Ovary (tissue), 3 donors: ENCODE data around the gene NRXN3.

Experiments
- EP300 ChIP-seq: sonication (generic); formaldehyde crosslinking; IDR thresholded peaks from one replicate; pipeline ENCODE4 v1.6.1; 2017; ENCODE audit warnings: antibody characterized with exemption
- POLR2A ChIP-seq: fragments of 450-650 bp; IDR thresholded peaks from one replicate; pipeline ENCODE4 v1.6.1; 2017; ENCODE audit warnings: antibody characterized with exemption, mild to moderate bottlenecking, moderate library complexity
- TF ChIP-seq, protein P1 (sequence below), 3 donors: fragments of 450-650 bp in 2 of 3; fragments of 200-600 bp in 1 of 3; IDR thresholded peaks; one replicate each; pipeline versions ENCODE4 v1.5.1 to v1.8.0; 2016 to 2022; ENCODE audit warnings: antibody characterized with exemption in 3 of 3, mild to moderate bottlenecking in 1 of 3
- donor health status: DM: no; HTN: no; CAD: no.

DNA sequence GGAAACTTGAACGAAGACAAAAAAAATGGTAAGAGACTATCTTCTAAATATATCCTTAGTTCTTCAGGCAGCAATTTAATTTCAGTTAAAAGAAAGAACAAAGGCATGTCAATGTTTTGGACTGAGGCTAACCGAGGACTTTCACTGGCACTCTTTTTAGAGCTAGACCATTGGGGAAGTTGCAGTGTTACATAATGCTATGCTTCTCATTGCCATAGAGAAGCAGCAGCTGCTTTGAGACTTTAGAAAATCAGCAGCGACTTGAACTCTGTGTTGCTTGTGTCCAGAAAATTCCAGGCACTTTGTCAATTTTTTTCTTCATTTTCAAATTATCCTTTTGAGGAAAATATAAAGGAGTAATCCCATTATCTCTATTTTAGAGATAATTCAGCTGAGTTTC is 964.2 kb downstream of the NRXN3 start:
- no peak for TF ChIP-seq POLR2A
- TF ChIP-seq, protein P1, sequence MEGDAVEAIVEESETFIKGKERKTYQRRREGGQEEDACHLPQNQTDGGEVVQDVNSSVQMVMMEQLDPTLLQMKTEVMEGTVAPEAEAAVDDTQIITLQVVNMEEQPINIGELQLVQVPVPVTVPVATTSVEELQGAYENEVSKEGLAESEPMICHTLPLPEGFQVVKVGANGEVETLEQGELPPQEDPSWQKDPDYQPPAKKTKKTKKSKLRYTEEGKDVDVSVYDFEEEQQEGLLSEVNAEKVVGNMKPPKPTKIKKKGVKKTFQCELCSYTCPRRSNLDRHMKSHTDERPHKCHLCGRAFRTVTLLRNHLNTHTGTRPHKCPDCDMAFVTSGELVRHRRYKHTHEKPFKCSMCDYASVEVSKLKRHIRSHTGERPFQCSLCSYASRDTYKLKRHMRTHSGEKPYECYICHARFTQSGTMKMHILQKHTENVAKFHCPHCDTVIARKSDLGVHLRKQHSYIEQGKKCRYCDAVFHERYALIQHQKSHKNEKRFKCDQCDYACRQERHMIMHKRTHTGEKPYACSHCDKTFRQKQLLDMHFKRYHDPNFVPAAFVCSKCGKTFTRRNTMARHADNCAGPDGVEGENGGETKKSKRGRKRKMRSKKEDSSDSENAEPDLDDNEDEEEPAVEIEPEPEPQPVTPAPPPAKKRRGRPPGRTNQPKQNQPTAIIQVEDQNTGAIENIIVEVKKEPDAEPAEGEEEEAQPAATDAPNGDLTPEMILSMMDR (IDR thresholded peaks at IDR 0.05), result no peak
- no peak for TF ChIP-seq EP300
